ENCODE measurements around the gene PPFIBP1. TPM values are rescaled to one million over a fixed set of nuclear protein-coding genes. Genes with fewer than 3 reads are reported as not detected.

Gene PPFIBP1
- total and polyA plus RNA-seq, 2 of the 13 experiments (the other 11 are each of a cell fraction or from before 2014, with no cell fraction given): 16.2 to 21.8 TPM

DNA sequence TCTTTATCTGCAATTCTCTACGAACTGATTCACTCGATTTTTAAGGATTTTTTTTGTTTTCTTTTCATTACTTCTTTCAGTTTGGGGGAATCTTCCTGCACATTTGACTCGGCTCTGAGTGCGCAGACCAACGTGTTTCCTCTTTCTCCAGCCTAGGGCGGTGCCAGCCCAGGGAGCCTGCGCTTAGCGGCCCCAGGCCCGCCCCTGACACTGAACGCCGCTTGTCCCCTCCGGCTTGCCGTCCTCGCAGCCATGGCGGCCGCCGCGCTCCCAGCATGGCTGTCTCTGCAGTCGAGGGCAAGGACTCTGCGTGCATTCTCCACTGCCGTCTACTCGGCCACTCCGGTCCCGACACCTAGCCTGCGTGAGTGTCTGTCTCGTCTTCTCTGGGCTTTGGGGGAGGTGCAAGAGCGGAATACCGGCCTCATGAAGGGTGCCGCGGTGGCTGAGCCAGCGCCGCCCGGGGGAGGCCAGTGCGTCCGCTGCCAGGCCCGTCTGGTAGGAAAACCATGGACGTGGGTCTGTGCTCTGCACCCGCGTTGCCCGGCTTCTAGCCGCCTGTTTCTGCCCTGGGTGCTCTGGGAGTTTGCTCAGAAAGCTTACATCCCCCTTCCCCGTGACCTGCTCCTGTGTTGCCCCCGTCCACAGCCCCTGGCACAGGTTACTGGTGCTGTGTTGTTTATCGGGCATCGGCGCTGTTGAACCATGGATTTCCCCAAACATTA lies 186.7 kb downstream of the PPFIBP1 start, which contains the start of gene MRPS35 (continued):
- no peak; the same call in 1 of the 2 replicates for TF ChIP-seq ZNF121 (CRISPR knock-in tag; IDR thresholded peaks at IDR 0.05)
- TF ChIP-seq MED8 (CRISPR knock-in tag; IDR thresholded peaks at IDR 0.05; ENCODE audit: insufficient replicate concordance): peak; percentile 92
- peak; percentile 89 for TF ChIP-seq ZNF501 (CRISPR knock-in tag; IDR thresholded peaks at IDR 0.05)
- no peak for TF ChIP-seq U2AF2 (IDR thresholded peaks at IDR 0.05; ENCODE audit: low read depth, low read length)
- TF ChIP-seq, protein P1, sequence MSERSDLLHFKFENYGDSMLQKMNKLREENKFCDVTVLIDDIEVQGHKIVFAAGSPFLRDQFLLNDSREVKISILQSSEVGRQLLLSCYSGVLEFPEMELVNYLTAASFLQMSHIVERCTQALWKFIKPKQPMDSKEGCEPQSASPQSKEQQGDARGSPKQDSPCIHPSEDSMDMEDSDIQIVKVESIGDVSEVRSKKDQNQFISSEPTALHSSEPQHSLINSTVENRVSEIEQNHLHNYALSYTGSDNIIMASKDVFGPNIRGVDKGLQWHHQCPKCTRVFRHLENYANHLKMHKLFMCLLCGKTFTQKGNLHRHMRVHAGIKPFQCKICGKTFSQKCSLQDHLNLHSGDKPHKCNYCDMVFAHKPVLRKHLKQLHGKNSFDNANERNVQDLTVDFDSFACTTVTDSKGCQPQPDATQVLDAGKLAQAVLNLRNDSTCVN (CRISPR knock-in tag; IDR thresholded peaks at IDR 0.05; ENCODE audit: borderline replicate concordance): peak; percentile 80
- no peak for TF ChIP-seq NFIB (CRISPR knock-in tag; IDR thresholded peaks at IDR 0.05; ENCODE audit: borderline replicate concordance)
- TF ChIP-seq NR3C1 (CRISPR knock-in tag; IDR thresholded peaks at IDR 0.05): no peak
- TF ChIP-seq SYNCRIP (IDR thresholded peaks at IDR 0.05; ENCODE audit: insufficient read depth, low read depth, low read length): no peak
- TF ChIP-seq PTBP1 (IDR thresholded peaks at IDR 0.05; ENCODE audit: low read depth, low read length, poor library complexity, severe bottlenecking): no peak
- peak; percentile 96 for TF ChIP-seq KDM5A (IDR thresholded peaks at IDR 0.05; ENCODE audit: borderline replicate concordance, low read length)
- TF ChIP-seq, protein P2, sequence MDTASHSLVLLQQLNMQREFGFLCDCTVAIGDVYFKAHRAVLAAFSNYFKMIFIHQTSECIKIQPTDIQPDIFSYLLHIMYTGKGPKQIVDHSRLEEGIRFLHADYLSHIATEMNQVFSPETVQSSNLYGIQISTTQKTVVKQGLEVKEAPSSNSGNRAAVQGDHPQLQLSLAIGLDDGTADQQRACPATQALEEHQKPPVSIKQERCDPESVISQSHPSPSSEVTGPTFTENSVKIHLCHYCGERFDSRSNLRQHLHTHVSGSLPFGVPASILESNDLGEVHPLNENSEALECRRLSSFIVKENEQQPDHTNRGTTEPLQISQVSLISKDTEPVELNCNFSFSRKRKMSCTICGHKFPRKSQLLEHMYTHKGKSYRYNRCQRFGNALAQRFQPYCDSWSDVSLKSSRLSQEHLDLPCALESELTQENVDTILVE (CRISPR knock-in tag; IDR thresholded peaks at IDR 0.05): 0 out of 2 replicates have a peak, but pooled peaks have one; percentile 18
- no peak; the same call in 1 of the 2 replicates for TF ChIP-seq MYNN (CRISPR knock-in tag; IDR thresholded peaks at IDR 0.05; ENCODE audit: low read depth)
- TF ChIP-seq ZNF234 (CRISPR knock-in tag; conservative IDR thresholded peaks at IDR 0.05): no peak; the same call in 1 of the 2 replicates
- TF ChIP-seq PHF20 (CRISPR knock-in tag; IDR thresholded peaks at IDR 0.05): peak; percentile 89
- TF ChIP-seq, protein P3, sequence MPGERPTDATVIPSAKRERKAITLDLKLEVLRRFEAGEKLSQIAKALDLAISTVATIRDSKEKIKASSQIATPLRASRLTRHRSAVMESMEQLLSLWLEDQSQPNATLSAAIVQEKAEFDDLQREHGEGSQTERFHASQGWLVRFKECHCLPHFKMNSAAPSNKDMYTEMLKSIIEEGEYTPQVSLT (CRISPR knock-in tag; IDR thresholded peaks at IDR 0.05; ENCODE audit: borderline replicate concordance, low read depth): no peak
- peak; percentile 48; the same call in 1 of the 2 replicates for TF ChIP-seq TP53 (CRISPR knock-in tag; conservative IDR thresholded peaks at IDR 0.05)
- TF ChIP-seq ZNF484 (CRISPR knock-in tag; IDR thresholded peaks at IDR 0.05; ENCODE audit: borderline replicate concordance, low read depth): 0 out of 2 replicates have a peak, but pooled peaks have one; percentile 53
- TF ChIP-seq, protein P4, sequence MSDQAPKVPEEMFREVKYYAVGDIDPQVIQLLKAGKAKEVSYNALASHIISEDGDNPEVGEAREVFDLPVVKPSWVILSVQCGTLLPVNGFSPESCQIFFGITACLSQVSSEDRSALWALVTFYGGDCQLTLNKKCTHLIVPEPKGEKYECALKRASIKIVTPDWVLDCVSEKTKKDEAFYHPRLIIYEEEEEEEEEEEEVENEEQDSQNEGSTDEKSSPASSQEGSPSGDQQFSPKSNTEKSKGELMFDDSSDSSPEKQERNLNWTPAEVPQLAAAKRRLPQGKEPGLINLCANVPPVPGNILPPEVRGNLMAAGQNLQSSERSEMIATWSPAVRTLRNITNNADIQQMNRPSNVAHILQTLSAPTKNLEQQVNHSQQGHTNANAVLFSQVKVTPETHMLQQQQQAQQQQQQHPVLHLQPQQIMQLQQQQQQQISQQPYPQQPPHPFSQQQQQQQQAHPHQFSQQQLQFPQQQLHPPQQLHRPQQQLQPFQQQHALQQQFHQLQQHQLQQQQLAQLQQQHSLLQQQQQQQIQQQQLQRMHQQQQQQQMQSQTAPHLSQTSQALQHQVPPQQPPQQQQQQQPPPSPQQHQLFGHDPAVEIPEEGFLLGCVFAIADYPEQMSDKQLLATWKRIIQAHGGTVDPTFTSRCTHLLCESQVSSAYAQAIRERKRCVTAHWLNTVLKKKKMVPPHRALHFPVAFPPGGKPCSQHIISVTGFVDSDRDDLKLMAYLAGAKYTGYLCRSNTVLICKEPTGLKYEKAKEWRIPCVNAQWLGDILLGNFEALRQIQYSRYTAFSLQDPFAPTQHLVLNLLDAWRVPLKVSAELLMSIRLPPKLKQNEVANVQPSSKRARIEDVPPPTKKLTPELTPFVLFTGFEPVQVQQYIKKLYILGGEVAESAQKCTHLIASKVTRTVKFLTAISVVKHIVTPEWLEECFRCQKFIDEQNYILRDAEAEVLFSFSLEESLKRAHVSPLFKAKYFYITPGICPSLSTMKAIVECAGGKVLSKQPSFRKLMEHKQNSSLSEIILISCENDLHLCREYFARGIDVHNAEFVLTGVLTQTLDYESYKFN (CRISPR knock-in tag; conservative IDR thresholded peaks at IDR 0.05): peak; percentile 54
- no peak for TF ChIP-seq PRMT3 (CRISPR knock-in tag; IDR thresholded peaks at IDR 0.05; ENCODE audit: borderline replicate concordance, low read depth)
- peak; percentile 97 for TF ChIP-seq KAT7 (CRISPR knock-in tag; IDR thresholded peaks at IDR 0.05; ENCODE audit: borderline replicate concordance)
- no peak for TF ChIP-seq ZNF296 (CRISPR knock-in tag; conservative IDR thresholded peaks at IDR 0.05)
- TF ChIP-seq ZBTB8A (CRISPR knock-in tag; IDR thresholded peaks at IDR 0.05; ENCODE audit: borderline replicate concordance, low read depth): no peak; the same call in 1 of the 2 replicates
